ENCODE data around the gene TBX20. TPM values are rescaled to one million over a fixed set of nuclear protein-coding genes. Genes with fewer than 3 reads are reported as not detected.

TBX20 gene
- total RNA-seq, 4 donors from 2014 or later, result not detected

GRCh38 chr7:35260246-35260645 is 6.3 kb upstream of the TBX20 start:
- WGBS, 2 donors (ENCODE audit: low coverage in 1 of 2), result 45 to 50% methylated on average over 2 to 7 of the region's 7 CpGs
- in situ Hi-C loops (cut with MboI; ENCODE audit: low pct_ligation_motif_present in 1 of 4, low pct_unique_long_range_greater_than_20kb in 1 of 4, low sequenced_read_pairs in 3 of 4), result no loop called here

GRCh38 chr7:35259523-35259908 is 5.6 kb upstream of the TBX20 start:
- Histone ChIP-seq H3K9me3 (no peaks in the 10 kb centered on the region), H3K27me3 (peaks cover 100% of the 10 kb centered on the region), H3K36me3 (no peaks in the 10 kb centered on the region), H3K4me3 (no peak overlapping the region), H3K4me1 (peaks cover 0 to 11% (median 8%) of the 10 kb centered on the region in 4 donors), H3K27ac (no peak overlapping the region)
- in situ Hi-C loops (cut with MboI; ENCODE audit: low pct_ligation_motif_present in 1 of 4, low pct_unique_long_range_greater_than_20kb in 1 of 4, low sequenced_read_pairs in 3 of 4) (no loop called here), intact Hi-C loops (cut with DNase I; ENCODE audit: low total_unique reads) (no loop called here)
- 16 to 20% methylated on average over 5 to 6 of the region's 6 CpGs for WGBS, 2 donors (ENCODE audit: low coverage in 1 of 2)
- no peak for DNase-seq
- TF ChIP-seq POLR2AphosphoS5 (IDR thresholded peaks at IDR 0.05) (no peak), POLR2A (IDR thresholded peaks at IDR 0.05) (no peak), EP300 (IDR thresholded peaks at IDR 0.05; ENCODE audit: low read depth) (no peak), CTCF (IDR thresholded peaks at IDR 0.05) (no peak)

More at GRCh38 chr7:35260246-35260645, 6.3 kb upstream of the TBX20 start:
- TF ChIP-seq EP300 (IDR thresholded peaks at IDR 0.05; ENCODE audit: low read depth) (no peak), POLR2AphosphoS5 (IDR thresholded peaks at IDR 0.05) (no peak), POLR2A (IDR thresholded peaks at IDR 0.05) (no peak), CTCF (IDR thresholded peaks at IDR 0.05) (no peak)
- no peak for DNase-seq
- Histone ChIP-seq H3K27me3 (peaks cover 100% of the 10 kb centered on the region), H3K36me3 (no peaks in the 10 kb centered on the region), H3K4me1 (peaks cover 0 to 10% (median 8%) of the 10 kb centered on the region in 4 donors), H3K27ac (no peak overlapping the region), H3K9me3 (no peaks in the 10 kb centered on the region), H3K4me3 (no peak overlapping the region)
- intact Hi-C loops (cut with DNase I; ENCODE audit: low total_unique reads), result no loop called here

GRCh38 chr7:35258868-35259522 is 5.1 kb upstream of the TBX20 start:
- Histone ChIP-seq H3K4me3 (no peak overlapping the region), H3K27me3 (peaks cover 100% of the 10 kb centered on the region), H3K4me1 (peaks cover 0 to 15% (median 10%) of the 10 kb centered on the region in 4 donors), H3K9me3 (no peaks in the 10 kb centered on the region), H3K27ac (no peak overlapping the region), H3K36me3 (no peaks in the 10 kb centered on the region)
- intact Hi-C loops (cut with DNase I; ENCODE audit: low total_unique reads), result no loop called here
- 21 to 30% methylated on average over 2 to 27 of the region's 27 CpGs for WGBS, 2 donors (ENCODE audit: low coverage in 1 of 2)
- in situ Hi-C loops (cut with MboI; ENCODE audit: low pct_ligation_motif_present in 1 of 4, low pct_unique_long_range_greater_than_20kb in 1 of 4, low sequenced_read_pairs in 3 of 4), result no loop called here
- DNase-seq, result no peak
- no peak for TF ChIP-seq EP300 (IDR thresholded peaks at IDR 0.05; ENCODE audit: low read depth)
- TF ChIP-seq CTCF (IDR thresholded peaks at IDR 0.05), result no peak
- no peak for TF ChIP-seq POLR2A (IDR thresholded peaks at IDR 0.05)
- TF ChIP-seq POLR2AphosphoS5 (IDR thresholded peaks at IDR 0.05), result no peak

GRCh38 chr7:35258125-35258867 is 4.4 kb upstream of the TBX20 start:
- Histone ChIP-seq H3K36me3 (no peaks in the 10 kb centered on the region), H3K4me1 (peaks cover 6 to 21% (median 15%) of the 10 kb centered on the region in 4 donors), H3K27me3 (peaks cover 100% of the 10 kb centered on the region), H3K9me3 (no peaks in the 10 kb centered on the region), H3K27ac (no peak overlapping the region), H3K4me3 (peak overlapping the region in 1 of 4 donors; percentile 29)
- in situ Hi-C loops (cut with MboI; ENCODE audit: low pct_ligation_motif_present in 1 of 4, low pct_unique_long_range_greater_than_20kb in 1 of 4, low sequenced_read_pairs in 3 of 4), result no loop called here
- no peak for TF ChIP-seq POLR2AphosphoS5 (IDR thresholded peaks at IDR 0.05)
- no peak for TF ChIP-seq POLR2A (IDR thresholded peaks at IDR 0.05)
- no peak for TF ChIP-seq CTCF (IDR thresholded peaks at IDR 0.05)
- no peak for TF ChIP-seq EP300 (IDR thresholded peaks at IDR 0.05; ENCODE audit: low read depth)
- 27 to 60% methylated on average over 1 to 47 of the region's 50 CpGs for WGBS, 2 donors (ENCODE audit: low coverage in 1 of 2)
- intact Hi-C loops (cut with DNase I; ENCODE audit: low total_unique reads), result no loop called here
- DNase-seq, result no peak
